Vagina (tissue), 2 donors: Measurements from ENCODE around the gene PBLD. TPM values are rescaled to one million over a fixed set of nuclear protein-coding genes. Genes with fewer than 3 reads are reported as not detected.

Source experiments
- DNase-seq, 2 donors: peaks; one replicate each; pipeline ENCODE4 v3.0.0-alpha.2; 2017; ENCODE audit errors: extremely low spot score in 2 of 2
- H3K27ac ChIP-seq: fragments of 200-600 bp; sonication (generic); one replicate; pipeline ENCODE4 v1.5.1; 2019
- H3K27me3 ChIP-seq: fragments of 200-600 bp; sonication (generic); one replicate; pipeline ENCODE4 v1.5.1; 2019
- H3K36me3 ChIP-seq, 2 donors: fragments of 200-600 bp; sonication (generic); one replicate each; pipeline ENCODE4 v1.5.1; 2017 to 2019
- H3K4me1 ChIP-seq: fragments of 200-600 bp; sonication (generic); one replicate; pipeline ENCODE4 v1.5.1; 2019
- H3K4me3 ChIP-seq, 2 donors: fragments of 200-600 bp; sonication (generic); 1 replicate in 1 of 2; 2 replicates in 1 of 2; pipeline ENCODE4 v1.5.1; 2016 to 2019
- H3K9me3 ChIP-seq: fragments of 200-600 bp; sonication (generic); one replicate; pipeline ENCODE4 v1.5.1; 2019
- POLR2A ChIP-seq, 2 donors: fragments of 450-650 bp; IDR thresholded peaks; one replicate each; pipeline ENCODE4 v1.6.1; 2017; ENCODE audit warnings: antibody characterized with exemption in 2 of 2, mild to moderate bottlenecking in 2 of 2, moderate library complexity in 2 of 2
- POLR2AphosphoS5 ChIP-seq, 2 donors: sonication (generic); formaldehyde crosslinking; IDR thresholded peaks; one replicate each; pipeline ENCODE4 v1.9.0; 2017; ENCODE audit warnings: antibody characterized with exemption in 2 of 2, mild to moderate bottlenecking in 2 of 2, low read depth in 1 of 2; ENCODE audit not compliant: insufficient read depth in 1 of 2
- intact Hi-C: fragments of 100-400 bp; cut with DNase I; formaldehyde crosslinking; loops from one replicate; pipeline ENCODE4 v1.15.1; 2023
- total RNA-seq: library from RNA; depleted of rRNA; stranded (reverse); fragments of >200 nt; gene quantifications from one replicate; pipeline ENCODE4 v1.2.3, GENCODE V29; 2016
- TF ChIP-seq, protein P1 (sequence below), 3 experiments: fragments of 450-650 bp in 2 of 3; fragments of 200-600 bp in 1 of 3; sonication (generic) in 1 of 3; IDR thresholded peaks; one replicate each; pipeline ENCODE4 v1.5.1; 2017 to 2019; ENCODE audit warnings: antibody characterized with exemption in 3 of 3, mild to moderate bottlenecking in 2 of 3, moderate library complexity in 2 of 3

PBLD gene
- total RNA-seq, 1 donor from 2014 or later, result 1.2 TPM

- H3K4me3 ChIP-seq, result no peak overlapping the region
- H3K9me3 ChIP-seq, result no peaks in the 10 kb centered on the region
- intact Hi-C loops, result no loop called here
- no peak for TF ChIP-seq POLR2AphosphoS5 (IDR thresholded peaks at IDR 0.05; ENCODE audit: insufficient read depth in 1 of 2, low read depth in 1 of 2)
- TF ChIP-seq, protein P1, sequence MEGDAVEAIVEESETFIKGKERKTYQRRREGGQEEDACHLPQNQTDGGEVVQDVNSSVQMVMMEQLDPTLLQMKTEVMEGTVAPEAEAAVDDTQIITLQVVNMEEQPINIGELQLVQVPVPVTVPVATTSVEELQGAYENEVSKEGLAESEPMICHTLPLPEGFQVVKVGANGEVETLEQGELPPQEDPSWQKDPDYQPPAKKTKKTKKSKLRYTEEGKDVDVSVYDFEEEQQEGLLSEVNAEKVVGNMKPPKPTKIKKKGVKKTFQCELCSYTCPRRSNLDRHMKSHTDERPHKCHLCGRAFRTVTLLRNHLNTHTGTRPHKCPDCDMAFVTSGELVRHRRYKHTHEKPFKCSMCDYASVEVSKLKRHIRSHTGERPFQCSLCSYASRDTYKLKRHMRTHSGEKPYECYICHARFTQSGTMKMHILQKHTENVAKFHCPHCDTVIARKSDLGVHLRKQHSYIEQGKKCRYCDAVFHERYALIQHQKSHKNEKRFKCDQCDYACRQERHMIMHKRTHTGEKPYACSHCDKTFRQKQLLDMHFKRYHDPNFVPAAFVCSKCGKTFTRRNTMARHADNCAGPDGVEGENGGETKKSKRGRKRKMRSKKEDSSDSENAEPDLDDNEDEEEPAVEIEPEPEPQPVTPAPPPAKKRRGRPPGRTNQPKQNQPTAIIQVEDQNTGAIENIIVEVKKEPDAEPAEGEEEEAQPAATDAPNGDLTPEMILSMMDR (IDR thresholded peaks at IDR 0.05), result no peak
- no peak for TF ChIP-seq POLR2A (IDR thresholded peaks at IDR 0.05)
- H3K36me3 ChIP-seq, result no peaks in the 10 kb centered on the region
- H3K27ac ChIP-seq, result no peak overlapping the region
- no peaks in the 10 kb centered on the region for H3K27me3 ChIP-seq
- DNase-seq, result no peak
- H3K4me1 ChIP-seq, result no peaks in the 10 kb centered on the region
These were observed 56.5 kb downstream of the PBLD start for GRCh38 chr10:68276224-68276623.

- DNase-seq, result no peak
- H3K27me3 ChIP-seq, result no peaks in the 10 kb centered on the region
- no peaks in the 10 kb centered on the region for H3K9me3 ChIP-seq
- no peaks in the 10 kb centered on the region for H3K36me3 ChIP-seq
- H3K27ac ChIP-seq, result no peak overlapping the region
- no peak for TF ChIP-seq POLR2AphosphoS5 (IDR thresholded peaks at IDR 0.05; ENCODE audit: insufficient read depth in 1 of 2, low read depth in 1 of 2)
- TF ChIP-seq, protein P1 (IDR thresholded peaks at IDR 0.05), result no peak
- no peak for TF ChIP-seq POLR2A (IDR thresholded peaks at IDR 0.05)
- no peak overlapping the region for H3K4me3 ChIP-seq
- no peaks in the 10 kb centered on the region for H3K4me1 ChIP-seq
- intact Hi-C loops, result no loop called here
These were observed 57.1 kb downstream of the PBLD start for GRCh38 chr10:68275600-68276126.

DNA sequence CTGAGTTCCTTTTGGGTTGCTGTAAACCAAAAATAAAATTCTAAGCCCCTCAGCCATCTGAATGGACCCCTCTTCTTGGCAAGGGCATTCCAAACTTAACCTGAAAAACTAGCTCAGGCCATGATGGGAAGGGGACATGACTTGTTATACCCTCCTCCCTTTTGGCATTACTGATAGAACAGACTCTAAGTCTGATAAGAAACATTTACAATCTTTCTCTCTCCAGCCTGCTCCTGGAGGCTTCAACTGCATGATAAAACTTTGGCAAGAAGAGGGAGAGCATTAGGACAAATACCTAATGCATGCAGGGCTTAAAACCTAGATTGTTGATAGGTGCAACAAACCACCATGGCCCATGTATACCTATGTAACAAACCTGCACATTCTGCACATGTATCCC is 59.9 kb downstream of the PBLD start:
- no peaks in the 10 kb centered on the region for H3K27me3 ChIP-seq
- H3K4me1 ChIP-seq, result no peaks in the 10 kb centered on the region
- no peak overlapping the region for H3K4me3 ChIP-seq
- no peaks in the 10 kb centered on the region for H3K36me3 ChIP-seq
- intact Hi-C loops, result no loop called here
- DNase-seq, result no peak
- TF ChIP-seq POLR2A (IDR thresholded peaks at IDR 0.05) (no peak), POLR2AphosphoS5 (IDR thresholded peaks at IDR 0.05; ENCODE audit: insufficient read depth in 1 of 2, low read depth in 1 of 2) (no peak)
- TF ChIP-seq, protein P1 (IDR thresholded peaks at IDR 0.05), result no peak
- no peak overlapping the region for H3K27ac ChIP-seq
- H3K9me3 ChIP-seq, result no peaks in the 10 kb centered on the region

DNA sequence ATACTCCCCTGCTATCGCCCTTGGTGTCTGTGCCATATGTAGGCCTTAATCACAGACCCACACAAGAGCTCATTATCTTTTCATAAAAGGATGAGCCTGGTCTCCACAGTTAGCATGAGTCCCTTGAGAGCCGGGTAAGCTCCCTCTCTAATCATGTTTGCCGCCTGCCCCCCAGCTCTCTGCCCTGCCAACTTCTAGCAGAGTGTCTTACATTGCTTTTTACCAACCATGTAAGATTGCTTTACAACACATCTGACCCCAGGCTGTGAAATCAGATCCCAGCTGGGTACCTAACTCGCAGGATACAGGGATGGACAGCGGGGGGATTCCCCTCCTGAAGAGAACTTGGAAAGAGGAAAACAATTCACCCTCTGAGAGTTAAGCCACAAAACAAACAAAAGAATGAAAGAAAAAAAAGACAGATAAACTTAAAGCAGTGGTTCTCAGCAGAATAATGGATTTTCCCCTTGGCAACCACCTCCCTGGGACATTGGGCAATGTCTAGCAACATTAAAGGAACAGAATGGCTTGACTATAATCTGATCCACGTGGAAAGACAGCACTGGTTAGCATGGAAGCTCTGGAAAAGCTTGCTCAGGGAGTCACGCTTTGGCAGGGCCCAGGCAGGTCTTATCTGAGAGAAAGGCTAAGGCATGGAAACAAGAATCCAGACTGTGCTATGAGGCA is 61.4 kb downstream of the PBLD start:
- Histone ChIP-seq H3K9me3 (no peaks in the 10 kb centered on the region), H3K4me1 (no peaks in the 10 kb centered on the region), H3K27ac (no peak overlapping the region), H3K36me3 (no peaks in the 10 kb centered on the region), H3K27me3 (no peaks in the 10 kb centered on the region), H3K4me3 (no peak overlapping the region)
- intact Hi-C loops, result no loop called here
- TF ChIP-seq POLR2A (IDR thresholded peaks at IDR 0.05) (no peak), POLR2AphosphoS5 (IDR thresholded peaks at IDR 0.05; ENCODE audit: insufficient read depth in 1 of 2, low read depth in 1 of 2) (no peak)
- TF ChIP-seq, protein P1 (IDR thresholded peaks at IDR 0.05), result no peak
- DNase-seq, result no peak

- intact Hi-C loops, result no loop called here
These were observed 63.0 kb downstream of the PBLD start for GRCh38 chr10:68269562-68270290.

More at GRCh38 chr10:68269562-68270290, 63.0 kb downstream of the PBLD start:
- H3K36me3 ChIP-seq, result no peaks in the 10 kb centered on the region
- TF ChIP-seq POLR2A (IDR thresholded peaks at IDR 0.05) (no peak), POLR2AphosphoS5 (IDR thresholded peaks at IDR 0.05; ENCODE audit: insufficient read depth in 1 of 2, low read depth in 1 of 2) (no peak)
- TF ChIP-seq, protein P1 (IDR thresholded peaks at IDR 0.05), result no peak
- H3K4me3 ChIP-seq, result no peak overlapping the region
- no peak overlapping the region for H3K27ac ChIP-seq
- H3K4me1 ChIP-seq, result no peaks in the 10 kb centered on the region
- DNase-seq, result no peak
- no peaks in the 10 kb centered on the region for H3K27me3 ChIP-seq
- H3K9me3 ChIP-seq, result no peaks in the 10 kb centered on the region
